T-cell (primary cell): ENCODE results near the gene DNAH11. TPM values are rescaled to one million over a fixed set of nuclear protein-coding genes. Genes with fewer than 3 reads are reported as not detected.

Experiments used
- ATAC-seq, 4 experiments: fragments of 200-7000 bp in 3 of 4; fragments of 150-1000 bp in 1 of 4; cut with Tn5 transposase; replicated peaks in 1 of 4; 1 replicate in 3 of 4; 2 replicates in 1 of 4; pipeline ENCODE4 v1.10.0; 2021; ENCODE audit warnings: moderate library complexity in 3 of 4, mild to moderate bottlenecking in 2 of 4, moderate number of reproducible peaks in 1 of 4
- CTCF ChIA-PET, 2 donors: fragments of 300-600 bp; sonication (Branson Sonifier 250); formaldehyde crosslinking; loops; one replicate each; lab custom pipeline; 2022; ENCODE audit warnings: antibody characterized with exemption in 2 of 2; lab: Charles Lee
- POLR2A ChIA-PET, 2 donors: fragments of 300-600 bp; sonication (Branson Sonifier 250); formaldehyde crosslinking; loops; one replicate each; lab custom pipeline; 2022; ENCODE audit warnings: antibody characterized with exemption in 2 of 2; lab: Charles Lee
- DNase-seq, 35 experiments: peaks; one replicate each; pipeline versions ENCODE4 v3.0.0 to v3.0.0-alpha.2; 2013 to 2023
- H3K27ac ChIP-seq: one replicate; pipeline ENCODE4 v1.5.1; 2013; ENCODE audit warnings: low read length
- H3K27me3 ChIP-seq, 2 experiments: replicated peaks in 1 of 2; 1 replicate in 1 of 2; 2 replicates in 1 of 2; pipeline versions ENCODE4 v1.6.1 to v1.7.0; 2013; ENCODE audit warnings: low read length in 1 of 2, mixed read lengths in 1 of 2; ENCODE audit not compliant: control insufficient read depth in 2 of 2, insufficient read depth in 2 of 2; ENCODE audit errors: extremely low read depth in 1 of 2
- H3K36me3 ChIP-seq, 2 donors: 1 replicate in 1 of 2; 2 replicates in 1 of 2; pipeline versions ENCODE4 v1.6.1 to v1.7.0; 2013; ENCODE audit warnings: low read length in 1 of 2; ENCODE audit not compliant: control insufficient read depth in 2 of 2, insufficient read depth in 1 of 2; ENCODE audit errors: extremely low read depth in 1 of 2
- H3K4me1 ChIP-seq, 2 experiments: 1 replicate in 1 of 2; 2 replicates in 1 of 2; pipeline versions ENCODE4 v1.6.1 to v1.7.0; 2013; ENCODE audit warnings: low read length in 2 of 2, mixed read lengths in 1 of 2; ENCODE audit not compliant: insufficient read depth in 2 of 2, control insufficient read depth in 1 of 2; ENCODE audit errors: extremely low read depth in 1 of 2
- H3K4me3 ChIP-seq, 2 donors: 1 replicate in 1 of 2; 2 replicates in 1 of 2; pipeline versions ENCODE4 v1.5.1 to v1.7.0; 2013; ENCODE audit warnings: mild to moderate bottlenecking in 2 of 2, low read length in 1 of 2, moderate library complexity in 1 of 2; ENCODE audit not compliant: control insufficient read depth in 1 of 2; ENCODE audit errors: extremely low read depth in 1 of 2
- H3K9me3 ChIP-seq: 2 replicates; pipeline ENCODE4 v1.7.0; 2013
- H3K27ac Mint-ChIP-seq, 2 donors: one replicate each; pipeline ENCODE4 v1.8.0; 2020 to 2021; ENCODE audit warnings: mild to moderate bottlenecking in 2 of 2, mixed read lengths in 2 of 2
- H3K27me3 Mint-ChIP-seq, 2 donors: one replicate each; pipeline ENCODE4 v1.8.0; 2021 to 2022; ENCODE audit warnings: mixed read lengths in 2 of 2
- H3K36me3 Mint-ChIP-seq: one replicate; pipeline ENCODE4 v1.8.0; 2021; ENCODE audit warnings: mixed read lengths
- H3K4me1 Mint-ChIP-seq, 3 donors: one replicate each; pipeline ENCODE4 v1.8.0; 2020 to 2022; ENCODE audit warnings: mixed read lengths in 3 of 3, mild to moderate bottlenecking in 1 of 3
- H3K4me3 Mint-ChIP-seq, 3 donors: one replicate each; pipeline ENCODE4 v1.8.0; 2020 to 2022; ENCODE audit warnings: mild to moderate bottlenecking in 3 of 3, mixed read lengths in 3 of 3, moderate library complexity in 3 of 3
- H3K9me3 Mint-ChIP-seq, 3 donors: one replicate each; pipeline ENCODE4 v1.8.0; 2020 to 2022; ENCODE audit warnings: mixed read lengths in 3 of 3
- WGBS: methylation state at CpG from one replicate; pipeline ENCODE4 v1.1.5; 2013; ENCODE audit warnings: missing lambda C conversion rate; ENCODE audit not compliant: insufficient coverage; 5-methylcytosine and 5-hydroxymethylcytosine counted together
- total RNA-seq, 35 experiments: library from RNA in 6 of 35; stranded (reverse) in 6 of 35; fragments of 120-200 nt in 1 of 35; gene quantifications; one replicate each; pipeline versions ENCODE4 v1.2.1 to v1.2.4 and lab custom pipeline; 2013 to 2026

DNAH11 gene
- total RNA-seq, 5 donors from 2014 or later (not counting 1 experiment from before 2014, with no cell fraction given) = 0.06 to 0.83 (median 0.35) TPM

DNA sequence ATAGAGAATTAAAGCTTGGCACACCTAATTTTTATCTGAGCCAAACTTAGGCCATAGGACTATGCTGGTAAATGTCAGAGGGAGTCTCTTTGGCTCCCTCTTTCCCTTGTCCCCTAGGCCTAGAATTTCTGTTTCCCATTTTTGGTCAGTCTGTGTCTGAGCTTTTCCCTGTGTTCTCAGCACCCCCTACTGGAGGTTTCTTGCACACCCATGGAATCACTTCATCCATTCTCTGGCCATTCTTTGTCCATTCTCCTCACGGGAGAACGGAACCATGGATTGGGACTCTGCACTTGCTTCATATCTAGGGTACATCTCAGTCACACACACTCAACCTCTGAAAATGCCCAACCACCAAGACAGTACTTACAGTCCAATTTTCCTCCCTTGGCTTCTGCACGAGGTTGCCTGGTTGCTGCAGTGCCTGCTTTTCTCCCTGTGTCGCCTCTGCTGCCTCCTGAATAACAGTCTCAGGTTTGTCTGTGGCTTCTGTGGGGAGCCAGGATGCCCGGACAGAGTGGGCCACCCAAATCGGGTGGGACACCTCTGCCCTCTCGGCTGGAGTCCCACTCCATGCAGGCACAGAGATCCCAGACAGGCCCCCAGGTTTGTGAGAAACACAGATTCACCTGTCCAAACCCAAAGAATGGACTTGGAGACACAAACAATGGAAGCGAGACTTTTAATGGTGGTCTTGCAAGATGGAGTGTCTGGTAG lies 35.1 kb upstream of the DNAH11 start:
- no peak overlapping the region for H3K4me3 ChIP-seq
- CTCF ChIA-PET = interaction anchor here (0.7 to 1.0 kb wide), 2 partner anchors 8 to 246 kb away, joined by 3 to 8 read pairs; no protein-coding TSS in a partner anchor
- no peaks in the 10 kb centered on the region for H3K27me3 ChIP-seq
- Mint-ChIP-seq H3K27me3 (no peaks in the 10 kb centered on the region), H3K4me1 (peaks cover 0 to 3% (median 0%) of the 10 kb centered on the region in 3 donors), H3K27ac (no peak overlapping the region), H3K4me3 (no peak overlapping the region), H3K36me3 (peaks cover 79% of the 10 kb centered on the region), H3K9me3 (peaks cover 18 to 36% (median 19%) of the 10 kb centered on the region in 3 donors)
- no peak overlapping the region for H3K27ac ChIP-seq
- H3K9me3 ChIP-seq = no peaks in the 10 kb centered on the region
- DNase-seq (peak in 21 of 35 experiments; percentile 2 to 54 (median 11)), ATAC-seq (peak in 1 of 4 experiments; percentile 16)
- POLR2A ChIA-PET = interaction anchor here in 1 of 2 donors (0.6 kb wide), 1 partner anchor 1134 kb away, joined by 5 read pairs; no protein-coding TSS in a partner anchor
- no peaks in the 10 kb centered on the region for H3K4me1 ChIP-seq
- peaks cover 0 to 48% of the 10 kb centered on the region in 2 donors for H3K36me3 ChIP-seq
- WGBS = 93% methylated on average over 7 of the region's 8 CpGs

DNA sequence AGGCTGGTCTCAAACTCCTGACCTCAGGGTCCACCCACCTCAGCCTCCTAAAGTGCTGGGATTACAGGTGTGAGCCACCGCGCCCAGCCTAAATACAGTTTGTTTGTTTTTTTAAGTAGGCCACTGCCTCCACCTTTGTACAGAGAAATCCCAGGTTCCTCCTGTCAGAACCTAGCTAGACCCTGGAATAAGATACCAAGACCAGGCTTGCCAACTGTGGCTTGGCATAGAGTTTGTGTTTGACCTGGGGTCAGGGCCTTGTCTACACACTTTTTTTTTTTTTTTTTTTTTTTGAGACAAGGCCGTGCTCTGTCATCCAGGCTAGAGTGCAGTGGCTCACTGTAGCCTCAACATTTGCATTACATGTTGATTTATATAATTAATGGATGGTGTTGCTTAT lies 34.3 kb upstream of the DNAH11 start:
- POLR2A ChIA-PET = interaction anchor here in 1 of 2 donors (0.6 kb wide), 1 partner anchor 1134 kb away, joined by 5 read pairs; no protein-coding TSS in a partner anchor
- H3K27me3 Mint-ChIP-seq = no peaks in the 10 kb centered on the region

GRCh38 chr7:21514062-21514461 lies 28.8 kb upstream of the DNAH11 start:
- H3K27ac ChIP-seq = no peak overlapping the region
- H3K36me3 Mint-ChIP-seq = peaks cover 26% of the 10 kb centered on the region
- peaks cover 0 to 19% of the 10 kb centered on the region in 2 donors for H3K36me3 ChIP-seq
- no peak overlapping the region for H3K27ac Mint-ChIP-seq
- no peak overlapping the region for H3K4me3 ChIP-seq
- H3K4me3 Mint-ChIP-seq = no peak overlapping the region
- ChIA-PET POLR2A (no interaction called here), CTCF (no interaction called here)
- no peaks in the 10 kb centered on the region for H3K27me3 Mint-ChIP-seq
- H3K9me3 ChIP-seq = no peaks in the 10 kb centered on the region
- no peaks in the 10 kb centered on the region for H3K27me3 ChIP-seq
- DNase-seq = no peak
- ATAC-seq = no peak
- H3K4me1 Mint-ChIP-seq = no peaks in the 10 kb centered on the region
- H3K4me1 ChIP-seq = no peaks in the 10 kb centered on the region
- H3K9me3 Mint-ChIP-seq = no peaks in the 10 kb centered on the region

More for the DNA sequence above, 34.3 kb upstream of the DNAH11 start:
- Mint-ChIP-seq H3K4me1 (no peaks in the 10 kb centered on the region), H3K27ac (no peak overlapping the region), H3K4me3 (no peak overlapping the region), H3K36me3 (peaks cover 74% of the 10 kb centered on the region), H3K9me3 (peaks cover 16 to 35% (median 17%) of the 10 kb centered on the region in 3 donors)
- Histone ChIP-seq H3K27ac (no peak overlapping the region), H3K9me3 (no peaks in the 10 kb centered on the region), H3K27me3 (no peaks in the 10 kb centered on the region), H3K36me3 (peaks cover 0 to 48% of the 10 kb centered on the region in 2 donors), H3K4me3 (no peak overlapping the region), H3K4me1 (no peaks in the 10 kb centered on the region)
- DNase-seq = no peak
- no peak for ATAC-seq
- CTCF ChIA-PET = interaction anchor here (0.5 to 0.7 kb wide), 2 partner anchors 9 to 1674 kb away, joined by 3 to 5 read pairs; no protein-coding TSS in a partner anchor
- 100% methylated on average over 2 of the region's 3 CpGs for WGBS

DNA sequence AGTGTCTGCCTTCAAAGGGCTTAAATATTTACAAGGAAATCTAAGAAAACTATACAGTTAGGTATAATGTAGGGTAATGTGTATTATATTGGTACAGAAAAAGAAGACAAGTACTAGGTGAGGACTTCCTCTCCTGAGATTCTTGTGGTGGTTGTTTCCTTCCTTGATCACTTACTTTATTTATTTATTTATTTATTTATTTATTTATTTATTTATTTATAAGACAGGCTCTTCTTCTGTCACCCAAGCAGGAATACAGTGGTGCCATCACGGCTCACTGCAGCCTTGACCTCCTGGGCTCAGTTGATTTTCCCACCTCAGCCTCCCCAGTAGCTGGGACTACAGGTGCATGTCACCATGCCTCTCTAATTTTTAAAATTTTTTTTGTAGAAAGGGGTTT lies 18.2 kb upstream of the DNAH11 start:
- ChIA-PET CTCF (no interaction called here), POLR2A (no interaction called here)
- H3K4me1 Mint-ChIP-seq = no peaks in the 10 kb centered on the region
- DNase-seq = no peak
- no peaks in the 10 kb centered on the region for H3K9me3 Mint-ChIP-seq
- no peaks in the 10 kb centered on the region for H3K4me1 ChIP-seq
- H3K9me3 ChIP-seq = no peaks in the 10 kb centered on the region
- WGBS = 83% methylated on average over 1 of the region's 1 CpG
- H3K36me3 ChIP-seq = no peaks in the 10 kb centered on the region
- H3K27ac ChIP-seq = no peak overlapping the region
- no peak for ATAC-seq
- peaks cover 0 to 3% of the 10 kb centered on the region in 2 donors for H3K27me3 Mint-ChIP-seq
- no peak overlapping the region for H3K4me3 ChIP-seq
- H3K27ac Mint-ChIP-seq = no peak overlapping the region
- no peak overlapping the region for H3K4me3 Mint-ChIP-seq
- no peaks in the 10 kb centered on the region for H3K27me3 ChIP-seq
- no peaks in the 10 kb centered on the region for H3K36me3 Mint-ChIP-seq

- no peak overlapping the region for H3K27ac ChIP-seq
- H3K27me3 ChIP-seq = no peaks in the 10 kb centered on the region
- ATAC-seq (no peak), DNase-seq (peak in 1 of 35 experiments; percentile 39)
- no peaks in the 10 kb centered on the region for H3K9me3 ChIP-seq
- no peaks in the 10 kb centered on the region for H3K36me3 ChIP-seq
- H3K4me3 ChIP-seq = no peak overlapping the region
- peaks cover 0 to 3% of the 10 kb centered on the region in 2 donors for H3K27me3 Mint-ChIP-seq
- H3K9me3 Mint-ChIP-seq = no peaks in the 10 kb centered on the region
- ChIA-PET POLR2A (no interaction called here), CTCF (interaction anchor here in 1 of 2 donors (1.4 kb wide), 1 partner anchor 10 kb away, joined by 3 read pairs; no protein-coding TSS in a partner anchor)
- H3K4me1 ChIP-seq = no peaks in the 10 kb centered on the region
- no peaks in the 10 kb centered on the region for H3K36me3 Mint-ChIP-seq
- no peak overlapping the region for H3K27ac Mint-ChIP-seq
- H3K4me1 Mint-ChIP-seq = no peaks in the 10 kb centered on the region
- no peak overlapping the region for H3K4me3 Mint-ChIP-seq
Observed at GRCh38 chr7:21526007-21526406, 16.8 kb upstream of the DNAH11 start.

GRCh38 chr7:21526448-21526847 lies 16.4 kb upstream of the DNAH11 start:
- Mint-ChIP-seq H3K36me3 (no peaks in the 10 kb centered on the region), H3K4me1 (no peaks in the 10 kb centered on the region), H3K27me3 (peaks cover 0 to 3% of the 10 kb centered on the region in 2 donors), H3K9me3 (no peaks in the 10 kb centered on the region), H3K4me3 (no peak overlapping the region), H3K27ac (no peak overlapping the region)
- DNase-seq (no peak), ATAC-seq (no peak)
- Histone ChIP-seq H3K36me3 (no peaks in the 10 kb centered on the region), H3K9me3 (no peaks in the 10 kb centered on the region), H3K4me1 (no peaks in the 10 kb centered on the region), H3K4me3 (no peak overlapping the region), H3K27ac (no peak overlapping the region), H3K27me3 (no peaks in the 10 kb centered on the region)
- WGBS = 100% methylated on average over 1 of the region's 3 CpGs
- ChIA-PET POLR2A (no interaction called here), CTCF (interaction anchor here (1.0 to 1.4 kb wide), 2 partner anchors 10 to 272 kb away, joined by 3 read pairs; no protein-coding TSS in a partner anchor)
